IMR-90 (cell line): ENCODE data around the gene RASA1. TPM values are rescaled to one million over a fixed set of nuclear protein-coding genes. Genes with fewer than 3 reads are reported as not detected.
"Not testable (repeated sequence)": the region's sequence is repeated elsewhere in the genome, so short reads cannot be mapped to it uniquely, and the experiment has no call there.

Experiments
- ATAC-seq: fragments of 200-7000 bp; cut with Tn5 transposase; 2 replicates; pipeline ENCODE4 v1.9.1; 2020; ENCODE audit warnings: low read depth, mild to moderate bottlenecking, moderate library complexity
- BruUV-seq: library from RNA; stranded (reverse); fragments of 400-500 nt; replicated peaks from 2 replicates; lab custom pipeline; 2021; lab: Mats Ljungman, UMichigan
- CTCF ChIA-PET: fragments of 300-600 bp; formaldehyde crosslinking; extraction: SDS; loops from one replicate; lab custom pipeline; 2021; ENCODE audit warnings: antibody characterized with exemption; lab: Yijun Ruan, JAX
- POLR2A ChIA-PET: fragments of 300-600 bp; sonication (Branson Sonifier 250); formaldehyde crosslinking; loops from one replicate; lab custom pipeline; 2022; ENCODE audit warnings: antibody characterized with exemption; ENCODE audit not compliant: unreplicated experiment; lab: Charles Lee
- DNase-seq: peaks from one replicate; pipeline ENCODE4 v3.0.0; 2013
- H2AFZ ChIP-seq: replicated peaks from 2 replicates; pipeline ENCODE3; 2013; ENCODE audit warnings: low read length, mild to moderate bottlenecking; ENCODE audit not compliant: poor library complexity
- H2AK5ac ChIP-seq: 2 replicates; pipeline ENCODE4 v1.6.1; 2013; ENCODE audit warnings: low read depth, low read length, inconsistent platforms
- H2AK9ac ChIP-seq: replicated peaks from 2 replicates; pipeline ENCODE3; 2013; ENCODE audit warnings: mild to moderate bottlenecking, low read depth, low read length, moderate library complexity; ENCODE audit not compliant: poor library complexity
- H2BK120ac ChIP-seq: 2 replicates; pipeline ENCODE4 v1.6.1; 2013; ENCODE audit warnings: low read depth, low read length, inconsistent platforms
- H2BK15ac ChIP-seq: 3 replicates; pipeline ENCODE4 v1.6.1; 2013; ENCODE audit warnings: low read depth, low read length, inconsistent platforms
- H2BK20ac ChIP-seq: 2 replicates; pipeline ENCODE4 v1.6.1; 2013; ENCODE audit warnings: low read depth, mild to moderate bottlenecking, inconsistent platforms, low read length, moderate library complexity
- H2BK5ac ChIP-seq: 2 replicates; pipeline ENCODE4 v1.6.1; 2013; ENCODE audit warnings: mild to moderate bottlenecking, low read depth, low read length, inconsistent platforms; ENCODE audit not compliant: poor library complexity, severe bottlenecking
- H3K14ac ChIP-seq: replicated peaks from 2 replicates; pipeline ENCODE4 v1.6.1; 2013; ENCODE audit warnings: low read depth, low read length, inconsistent platforms
- H3K18ac ChIP-seq: 2 replicates; pipeline ENCODE4 v1.6.1; 2013; ENCODE audit warnings: low read depth, low read length, control low read depth
- H3K23ac ChIP-seq: 2 replicates; pipeline ENCODE4 v1.6.1; 2013; ENCODE audit warnings: low read depth, low read length, inconsistent platforms
- H3K27ac ChIP-seq: 2 replicates; pipeline ENCODE4 v1.5.1; 2013; ENCODE audit warnings: mild to moderate bottlenecking, control low read depth, low read length; ENCODE audit not compliant: insufficient read depth
- H3K27me3 ChIP-seq: 2 replicates; pipeline ENCODE4 v1.6.1; 2013; ENCODE audit warnings: low read length; ENCODE audit not compliant: control insufficient read depth, insufficient read depth
- H3K36me3 ChIP-seq: 2 replicates; pipeline ENCODE4 v1.6.1; 2013; ENCODE audit warnings: low read length, mixed read lengths; ENCODE audit not compliant: control insufficient read depth, insufficient read depth
- H3K4ac ChIP-seq: 2 replicates; pipeline ENCODE4 v1.6.1; 2013; ENCODE audit warnings: low read depth, low read length, inconsistent platforms
- H3K4me1 ChIP-seq: 2 replicates; pipeline ENCODE4 v1.6.1; 2013; ENCODE audit warnings: low read length, mixed read lengths; ENCODE audit not compliant: control insufficient read depth, insufficient read depth
- H3K4me2 ChIP-seq: 2 replicates; pipeline ENCODE4 v1.6.1; 2013; ENCODE audit warnings: low read depth, mild to moderate bottlenecking, control low read depth, low read length, moderate library complexity
- H3K4me3 ChIP-seq: 2 replicates; pipeline ENCODE4 v1.5.1; 2013; ENCODE audit warnings: low read depth, mild to moderate bottlenecking, control low read depth, low read length, moderate library complexity; ENCODE audit not compliant: insufficient read depth
- H3K56ac ChIP-seq: 2 replicates; pipeline ENCODE4 v1.6.1; 2013; ENCODE audit warnings: low read length, inconsistent platforms; ENCODE audit not compliant: insufficient read depth; ENCODE audit errors: extremely low read depth
- H3K79me1 ChIP-seq, 2 experiments: 2 replicates each; pipeline ENCODE4 v1.6.1; 2013; ENCODE audit warnings: low read length in 2 of 2, inconsistent platforms in 1 of 2, low read depth in 1 of 2
- H3K9ac ChIP-seq: 2 replicates; pipeline ENCODE4 v1.6.1; 2013; ENCODE audit warnings: low read depth, low read length, control low read depth
- H3K9me1 ChIP-seq: 2 replicates; pipeline ENCODE4 v1.6.1; 2013; ENCODE audit warnings: low read length, inconsistent platforms; ENCODE audit not compliant: insufficient read depth
- H3K9me3 ChIP-seq: 2 replicates; pipeline ENCODE4 v1.6.1; 2013; ENCODE audit warnings: low read length; ENCODE audit not compliant: control insufficient read depth, insufficient read depth
- H4K20me1 ChIP-seq: 2 replicates; pipeline ENCODE4 v1.6.1; 2013; ENCODE audit warnings: low read length, inconsistent platforms; ENCODE audit not compliant: insufficient read depth
- H4K5ac ChIP-seq: 2 replicates; pipeline ENCODE4 v1.6.1; 2013; ENCODE audit warnings: mild to moderate bottlenecking, low read depth, low read length, control low read depth
- H4K8ac ChIP-seq, 2 experiments: 2 replicates each; pipeline ENCODE4 v1.6.1; 2013; ENCODE audit warnings: low read depth in 2 of 2, low read length in 2 of 2, control low read depth in 1 of 2, inconsistent platforms in 1 of 2
- H4K91ac ChIP-seq: 2 replicates; pipeline ENCODE4 v1.6.1; 2013; ENCODE audit warnings: low read depth, low read length, inconsistent platforms; ENCODE audit not compliant: insufficient read depth
- WGBS, 2 experiments: methylation state at CpG; one replicate each; pipeline versions ENCODE4 v1.1.5 to v1.1.7; 2013; ENCODE audit warnings: missing lambda C conversion rate in 2 of 2; ENCODE audit not compliant: insufficient read length in 1 of 2; ENCODE audit errors: extremely low coverage in 2 of 2; 5-methylcytosine and 5-hydroxymethylcytosine counted together
- dilution Hi-C: fragments of 300-500 bp; cut with HindIII; formaldehyde crosslinking; loops from one replicate; pipeline ENCODE4 v1.14.3; 2018; ENCODE audit warnings: low sequenced_read_pairs; ENCODE audit not compliant: unreplicated experiment
- in situ Hi-C: fragments of 300-500 bp; cut with MboI; formaldehyde crosslinking; loops from 3 replicates; pipeline ENCODE4 v1.14.3; 2019; ENCODE audit warnings: low sequenced_read_pairs, inconsistent platforms, mixed read lengths
- intact Hi-C: fragments of 100-400 bp; cut with micrococcal nuclease; formaldehyde crosslinking; loops from 2 replicates; pipeline ENCODE4 v1.10.0; 2022
- polyA plus RNA-seq, 3 experiments: library from polyadenylated mRNA; depleted of rRNA; stranded (reverse); fragments of >200 nt; gene quantifications; 2 replicates each; pipeline ENCODE4 v1.2.3, GENCODE V29; 2012; ENCODE audit warnings: low replicate concordance in 1 of 3
- total RNA-seq: library from RNA; depleted of rRNA; stranded (reverse); fragments of >200 nt; gene quantifications from 2 replicates; pipeline ENCODE4 v1.2.3, GENCODE V29; 2012

The RASA1 gene
- total and polyA plus RNA-seq, 2 of the 4 experiments (the other 2 are of a cell fraction), result 37.6 to 45.7 TPM

DNA sequence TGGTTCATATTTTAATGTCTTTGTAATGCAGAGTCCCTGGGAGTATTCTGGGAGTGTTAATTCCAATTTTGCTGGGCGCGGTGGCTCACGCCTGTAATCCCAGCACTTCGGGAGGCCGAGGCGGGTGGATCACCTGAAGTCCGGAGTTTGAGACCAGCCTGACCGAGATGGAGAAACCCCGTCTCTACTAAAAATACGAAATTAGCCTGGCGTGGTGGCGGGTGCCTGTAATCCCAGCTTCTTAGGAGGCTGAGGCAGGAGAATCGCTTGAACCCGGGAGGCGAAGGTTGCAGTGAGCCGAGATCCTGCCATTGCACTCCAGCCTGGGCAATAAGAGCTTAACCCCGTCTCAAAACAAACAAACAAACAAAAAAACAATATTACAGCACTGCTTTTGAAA is 3.2 kb downstream of the RASA1 start:
- DNase-seq, H3K4ac ChIP-seq, H3K27ac ChIP-seq, H2BK20ac ChIP-seq, dilution Hi-C loops, H4K5ac ChIP-seq, H3K56ac ChIP-seq, ATAC-seq, H3K36me3 ChIP-seq, H3K4me1 ChIP-seq, H2AFZ ChIP-seq, H2AK9ac ChIP-seq, H2BK120ac ChIP-seq, H3K14ac ChIP-seq, in situ Hi-C loops, H3K4me2 ChIP-seq, H3K4me3 ChIP-seq, POLR2A ChIA-PET, H3K9me3 ChIP-seq, H3K18ac ChIP-seq, H4K91ac ChIP-seq, H3K9ac ChIP-seq, H3K23ac ChIP-seq, intact Hi-C loops, H3K27me3 ChIP-seq, BruUV-seq, H2BK15ac ChIP-seq, H2BK5ac ChIP-seq, H3K9me1 ChIP-seq, H4K8ac ChIP-seq, H2AK5ac ChIP-seq: not testable (repeated sequence)
- CTCF ChIA-PET, result interaction anchor here (0.7 kb wide), 1 partner anchor 203 kb away, joined by 4 read pairs; no protein-coding TSS in a partner anchor
- 98% methylated on average over 11 of the region's 17 CpGs; no CpG with 5 or more reads in 1 of the 2 experiments for WGBS, 2 experiments
- Histone ChIP-seq H3K79me1 (peaks cover 0 to 19% of the 10 kb centered on the region in 2 experiments; a peak in 2 of 4 replicates), H4K20me1 (peaks cover 24% of the 10 kb centered on the region)
